Thyroid gland (tissue), 4 donors: ENCODE results near the gene FAM3B. TPM values are rescaled to one million over a fixed set of nuclear protein-coding genes. Genes with fewer than 3 reads are reported as not detected.

Source experiments
- DNase-seq, 2 donors: peaks; one replicate each; pipeline ENCODE4 v3.0.0-alpha.2; 2019
- H3K27ac ChIP-seq, 3 donors: fragments of 200-600 bp; sonication (generic); 1 replicate in 2 of 3; 2 replicates in 1 of 3; pipeline ENCODE4 v1.5.1; 2016 to 2019; ENCODE audit warnings: mild to moderate bottlenecking in 1 of 3, moderate library complexity in 1 of 3
- H3K27me3 ChIP-seq: fragments of 200-600 bp; sonication (generic); one replicate; pipeline ENCODE4 v1.5.1; 2019
- H3K36me3 ChIP-seq, 2 donors: fragments of 200-600 bp; sonication (generic); one replicate each; pipeline ENCODE4 v1.5.1; 2016 to 2019
- H3K4me1 ChIP-seq, 2 donors: fragments of 200-600 bp; sonication (generic); one replicate each; pipeline ENCODE4 v1.5.1; 2017 to 2019
- H3K4me3 ChIP-seq, 3 donors: fragments of 200-600 bp; sonication (generic); replicated peaks in 1 of 3; 1 replicate in 2 of 3; 2 replicates in 1 of 3; pipeline ENCODE4 v1.5.1; 2016; ENCODE audit warnings: mild to moderate bottlenecking in 1 of 3
- H3K9me3 ChIP-seq: fragments of 200-600 bp; sonication (generic); one replicate; pipeline ENCODE4 v1.5.1; 2017
- POLR2A ChIP-seq, 2 donors: fragments of 450-650 bp; IDR thresholded peaks; one replicate each; pipeline ENCODE4 v1.6.1; 2017; ENCODE audit warnings: antibody characterized with exemption in 2 of 2, mild to moderate bottlenecking in 2 of 2, moderate library complexity in 1 of 2
- WGBS, 2 donors: methylation state at CpG; one replicate each; pipeline ENCODE4 v1.1.5; 2017; 5-methylcytosine and 5-hydroxymethylcytosine counted together
- intact Hi-C: fragments of 100-400 bp; cut with DNase I; formaldehyde crosslinking; loops from one replicate; pipeline ENCODE4 v1.15.1; 2023
- total RNA-seq, 4 donors: library from RNA; depleted of rRNA; stranded (reverse); fragments of >200 nt; gene quantifications; one replicate each; pipeline ENCODE4 v1.2.3, GENCODE V29; 2016
- TF ChIP-seq, protein P1 (sequence below), 6 experiments: fragments of 200-600 bp in 3 of 6; fragments of 450-650 bp in 3 of 6; sonication (generic) in 3 of 6; IDR thresholded peaks; one replicate each; pipeline ENCODE4 v1.5.1; 2016 to 2019; ENCODE audit warnings: antibody characterized with exemption in 6 of 6, mild to moderate bottlenecking in 2 of 6, inconsistent platforms in 1 of 6, moderate library complexity in 1 of 6

FAM3B gene
- total RNA-seq, 4 donors from 2014 or later, result 2.4 to 9.9 (median 5.1) TPM

DNA sequence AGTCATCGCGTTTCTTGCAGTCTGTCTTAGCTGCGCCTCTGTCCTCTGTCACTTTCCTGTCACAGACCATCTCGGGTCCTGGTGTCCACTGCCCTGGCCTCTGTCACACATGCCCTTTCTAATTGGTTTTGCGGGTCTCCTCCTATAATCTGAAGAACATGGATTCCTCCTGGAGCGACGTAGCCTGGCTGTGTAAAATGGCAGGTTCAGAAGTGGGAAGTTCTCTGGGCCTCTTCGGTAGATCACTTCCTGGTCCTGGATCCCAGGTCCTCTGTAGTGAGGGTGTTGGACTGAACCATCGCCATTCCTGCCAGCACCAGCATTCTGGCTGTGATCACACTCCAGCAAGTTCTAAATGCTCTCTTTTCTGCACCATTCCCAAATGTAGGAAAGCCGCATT is 857 bp downstream of the FAM3B start:
- Histone ChIP-seq H3K4me3 (peak overlapping the region in 1 of 3 donors; percentile 35), H3K9me3 (no peaks in the 10 kb centered on the region), H3K4me1 (peaks cover 4 to 6% of the 10 kb centered on the region in 2 donors), H3K27me3 (no peaks in the 10 kb centered on the region), H3K27ac (no peak overlapping the region), H3K36me3 (no peaks in the 10 kb centered on the region)
- WGBS, 2 donors, result 82 to 85% methylated on average over 10 of the region's 10 CpGs
- TF ChIP-seq, protein P1, sequence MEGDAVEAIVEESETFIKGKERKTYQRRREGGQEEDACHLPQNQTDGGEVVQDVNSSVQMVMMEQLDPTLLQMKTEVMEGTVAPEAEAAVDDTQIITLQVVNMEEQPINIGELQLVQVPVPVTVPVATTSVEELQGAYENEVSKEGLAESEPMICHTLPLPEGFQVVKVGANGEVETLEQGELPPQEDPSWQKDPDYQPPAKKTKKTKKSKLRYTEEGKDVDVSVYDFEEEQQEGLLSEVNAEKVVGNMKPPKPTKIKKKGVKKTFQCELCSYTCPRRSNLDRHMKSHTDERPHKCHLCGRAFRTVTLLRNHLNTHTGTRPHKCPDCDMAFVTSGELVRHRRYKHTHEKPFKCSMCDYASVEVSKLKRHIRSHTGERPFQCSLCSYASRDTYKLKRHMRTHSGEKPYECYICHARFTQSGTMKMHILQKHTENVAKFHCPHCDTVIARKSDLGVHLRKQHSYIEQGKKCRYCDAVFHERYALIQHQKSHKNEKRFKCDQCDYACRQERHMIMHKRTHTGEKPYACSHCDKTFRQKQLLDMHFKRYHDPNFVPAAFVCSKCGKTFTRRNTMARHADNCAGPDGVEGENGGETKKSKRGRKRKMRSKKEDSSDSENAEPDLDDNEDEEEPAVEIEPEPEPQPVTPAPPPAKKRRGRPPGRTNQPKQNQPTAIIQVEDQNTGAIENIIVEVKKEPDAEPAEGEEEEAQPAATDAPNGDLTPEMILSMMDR (IDR thresholded peaks at IDR 0.05), result no peak
- no peak for TF ChIP-seq POLR2A (IDR thresholded peaks at IDR 0.05)
- intact Hi-C loops, result no loop called here
- no peak for DNase-seq

DNA sequence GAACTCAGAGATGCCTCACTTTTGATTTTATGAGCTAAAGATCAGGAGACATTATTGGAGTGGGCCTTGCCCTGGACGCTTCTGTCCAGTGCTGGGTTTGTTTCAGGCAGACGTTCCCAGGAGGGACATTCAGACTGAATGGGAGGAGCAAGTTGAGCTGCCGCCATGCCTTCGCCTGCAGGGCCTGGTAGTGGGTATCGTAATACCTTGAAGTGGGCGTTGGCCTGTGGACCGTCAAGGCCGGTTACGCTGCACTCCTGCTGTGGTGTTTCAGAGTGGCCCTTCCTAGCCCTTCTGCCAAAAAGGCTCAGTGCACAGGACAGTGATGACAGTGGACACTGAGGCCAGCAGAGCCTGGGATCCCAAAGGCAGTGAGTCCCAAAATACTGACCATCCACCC is 1.6 kb downstream of the FAM3B start:
- DNase-seq, result no peak
- no peaks in the 10 kb centered on the region for H3K9me3 ChIP-seq
- H3K27me3 ChIP-seq, result no peaks in the 10 kb centered on the region
- H3K27ac ChIP-seq, result no peak overlapping the region
- H3K36me3 ChIP-seq, result no peaks in the 10 kb centered on the region
- TF ChIP-seq POLR2A (IDR thresholded peaks at IDR 0.05), result no peak
- TF ChIP-seq, protein P1 (IDR thresholded peaks at IDR 0.05), result no peak
- peaks cover 4 to 6% of the 10 kb centered on the region in 2 donors for H3K4me1 ChIP-seq
- no peak overlapping the region for H3K4me3 ChIP-seq
- intact Hi-C loops, result no loop called here
- 89 to 94% methylated on average over 9 of the region's 9 CpGs for WGBS, 2 donors

DNA sequence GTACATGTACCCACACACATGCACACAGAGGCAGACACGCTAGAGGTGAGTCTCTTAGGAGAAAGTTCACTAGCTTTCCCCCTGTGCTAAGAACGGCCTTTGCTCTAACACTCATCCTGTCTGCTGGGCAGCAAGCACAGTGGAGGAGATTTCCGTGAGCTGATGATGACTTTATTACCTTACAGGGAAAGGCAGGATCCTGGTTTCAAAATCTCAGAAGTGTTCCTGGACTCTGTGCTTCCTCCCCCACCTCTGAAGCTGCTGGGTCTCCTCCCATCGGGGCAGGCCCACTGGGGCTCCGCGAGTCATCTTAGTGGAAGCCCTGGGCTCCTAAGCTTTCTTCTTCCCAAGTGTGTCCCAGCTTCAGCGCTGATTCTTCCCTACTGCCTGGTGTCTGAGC is 2.7 kb downstream of the FAM3B start:
- no peak for TF ChIP-seq POLR2A (IDR thresholded peaks at IDR 0.05)
- TF ChIP-seq, protein P1 (IDR thresholded peaks at IDR 0.05), result no peak
- intact Hi-C loops, result no loop called here
- no peak for DNase-seq
- Histone ChIP-seq H3K9me3 (no peaks in the 10 kb centered on the region), H3K27ac (no peak overlapping the region), H3K4me3 (no peak overlapping the region), H3K27me3 (no peaks in the 10 kb centered on the region), H3K4me1 (peaks cover 4 to 6% of the 10 kb centered on the region in 2 donors), H3K36me3 (no peaks in the 10 kb centered on the region)
- 80 to 93% methylated on average over 6 to 7 of the region's 7 CpGs for WGBS, 2 donors

DNA sequence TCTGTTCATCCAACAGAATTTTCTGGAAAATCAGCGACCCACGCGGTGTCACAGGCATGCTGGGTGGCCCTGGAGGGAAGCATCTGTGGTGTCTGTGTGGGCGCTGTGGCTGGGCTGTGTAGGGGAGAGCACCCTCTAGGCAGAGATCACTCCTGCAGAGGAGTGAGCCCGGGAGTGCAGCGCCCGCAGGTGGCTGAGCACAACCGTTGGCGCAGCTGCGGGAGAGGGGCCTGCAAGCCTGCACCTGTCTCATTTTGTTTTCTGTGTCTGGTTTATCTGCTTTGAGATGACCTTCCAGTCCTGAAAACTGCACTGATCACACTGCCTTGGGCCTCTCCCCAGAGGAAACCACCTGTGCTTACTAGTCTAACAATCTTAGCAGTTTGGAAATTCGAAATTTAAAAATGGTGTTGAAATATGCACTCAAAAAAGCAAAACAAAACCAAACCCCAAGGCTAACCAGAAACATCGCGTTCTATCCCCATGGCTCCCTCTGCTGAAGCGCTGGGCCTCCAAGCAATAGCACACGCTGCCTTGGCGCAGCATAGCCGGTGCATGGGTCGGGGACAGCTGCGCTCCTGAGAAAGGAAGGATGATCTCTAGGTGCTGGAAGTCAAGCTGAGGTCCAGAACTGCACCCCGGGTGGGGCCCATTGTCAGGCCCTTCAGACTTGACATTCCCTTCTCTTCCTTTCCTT is 4.8 kb downstream of the FAM3B start:
- H3K4me3 ChIP-seq, result no peak overlapping the region
- no peaks in the 10 kb centered on the region for H3K27me3 ChIP-seq
- 84 to 85% methylated on average over 20 of the region's 20 CpGs for WGBS, 2 donors
- no peaks in the 10 kb centered on the region for H3K36me3 ChIP-seq
- H3K9me3 ChIP-seq, result no peaks in the 10 kb centered on the region
- peaks cover 0 to 6% of the 10 kb centered on the region in 2 donors for H3K4me1 ChIP-seq
- TF ChIP-seq, protein P1 (IDR thresholded peaks at IDR 0.05), result no peak
- TF ChIP-seq POLR2A (IDR thresholded peaks at IDR 0.05), result no peak
- no peak overlapping the region for H3K27ac ChIP-seq
- intact Hi-C loops, result no loop called here
- no peak for DNase-seq

DNA sequence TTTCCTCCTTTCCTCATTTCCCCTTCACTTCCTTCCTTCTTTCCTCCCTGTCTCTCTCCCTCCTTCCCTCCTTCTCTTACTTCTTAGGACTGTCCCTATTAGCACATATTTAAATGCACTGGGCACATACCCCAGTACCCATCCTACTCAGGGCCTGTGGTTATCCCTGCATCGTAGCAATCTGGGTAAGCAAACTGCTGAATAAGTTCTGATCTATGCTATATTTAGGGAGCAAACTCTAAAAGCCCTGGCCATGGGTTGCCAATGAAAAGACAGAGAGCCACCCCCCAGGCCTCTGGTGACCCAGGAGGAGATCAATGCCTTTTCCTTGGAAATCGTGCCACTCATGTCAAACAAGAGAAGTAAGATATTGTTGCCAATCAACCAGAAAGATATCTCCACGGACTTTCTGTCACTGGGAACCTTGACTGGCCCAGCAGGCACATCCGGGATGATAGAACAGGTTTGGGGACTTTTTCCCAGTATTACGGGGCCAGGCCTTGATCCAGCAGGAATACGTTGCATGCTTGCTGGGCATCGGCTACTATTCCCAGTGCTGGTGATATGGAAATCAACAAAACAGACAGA is 5.4 kb downstream of the FAM3B start:
- H3K4me3 ChIP-seq, result no peak overlapping the region
- no peaks in the 10 kb centered on the region for H3K27me3 ChIP-seq
- no peak for TF ChIP-seq POLR2A (IDR thresholded peaks at IDR 0.05)
- TF ChIP-seq, protein P1 (IDR thresholded peaks at IDR 0.05), result no peak
- 87 to 88% methylated on average over 7 of the region's 7 CpGs for WGBS, 2 donors
- intact Hi-C loops, result no loop called here
- H3K36me3 ChIP-seq, result no peaks in the 10 kb centered on the region
- no peaks in the 10 kb centered on the region for H3K9me3 ChIP-seq
- H3K27ac ChIP-seq, result no peak overlapping the region
- no peak for DNase-seq
- H3K4me1 ChIP-seq, result peaks cover 0 to 2% of the 10 kb centered on the region in 2 donors
